IMR-90 (cell line): ENCODE results near the gene SRGAP2C.
"Not testable (repeated sequence)": the region's sequence is repeated elsewhere in the genome, so short reads cannot be mapped to it uniquely, and the experiment has no call there.

Experiments
- BHLHE40 ChIP-seq: fragments of 150-350 bp; IDR thresholded peaks from 2 replicates; pipeline ENCODE4 v1.6.1; 2016; ENCODE audit warnings: mild to moderate bottlenecking, low read depth, low read length
- POLR2A ChIP-seq: IDR thresholded peaks from 2 replicates; pipeline ENCODE4 v1.6.1; 2012; ENCODE audit warnings: mild to moderate bottlenecking, low read depth, low read length
- RAD21 ChIP-seq: IDR thresholded peaks from 2 replicates; pipeline ENCODE4 v1.6.1; 2012; ENCODE audit warnings: low read length, improper control_type of control experiment
- TF ChIP-seq, protein P1 (sequence below): conservative IDR thresholded peaks from 2 replicates; pipeline ENCODE4 v1.5.1; 2012; ENCODE audit warnings: mild to moderate bottlenecking, low read depth, low read length, improper control_type of control experiment
- TF ChIP-seq, protein P2 (sequence below): fragments of 150-350 bp; IDR thresholded peaks from 2 replicates; pipeline ENCODE4 v1.6.1; 2017; ENCODE audit warnings: mild to moderate bottlenecking, antibody characterized with exemption, low read length, low read depth

DNA sequence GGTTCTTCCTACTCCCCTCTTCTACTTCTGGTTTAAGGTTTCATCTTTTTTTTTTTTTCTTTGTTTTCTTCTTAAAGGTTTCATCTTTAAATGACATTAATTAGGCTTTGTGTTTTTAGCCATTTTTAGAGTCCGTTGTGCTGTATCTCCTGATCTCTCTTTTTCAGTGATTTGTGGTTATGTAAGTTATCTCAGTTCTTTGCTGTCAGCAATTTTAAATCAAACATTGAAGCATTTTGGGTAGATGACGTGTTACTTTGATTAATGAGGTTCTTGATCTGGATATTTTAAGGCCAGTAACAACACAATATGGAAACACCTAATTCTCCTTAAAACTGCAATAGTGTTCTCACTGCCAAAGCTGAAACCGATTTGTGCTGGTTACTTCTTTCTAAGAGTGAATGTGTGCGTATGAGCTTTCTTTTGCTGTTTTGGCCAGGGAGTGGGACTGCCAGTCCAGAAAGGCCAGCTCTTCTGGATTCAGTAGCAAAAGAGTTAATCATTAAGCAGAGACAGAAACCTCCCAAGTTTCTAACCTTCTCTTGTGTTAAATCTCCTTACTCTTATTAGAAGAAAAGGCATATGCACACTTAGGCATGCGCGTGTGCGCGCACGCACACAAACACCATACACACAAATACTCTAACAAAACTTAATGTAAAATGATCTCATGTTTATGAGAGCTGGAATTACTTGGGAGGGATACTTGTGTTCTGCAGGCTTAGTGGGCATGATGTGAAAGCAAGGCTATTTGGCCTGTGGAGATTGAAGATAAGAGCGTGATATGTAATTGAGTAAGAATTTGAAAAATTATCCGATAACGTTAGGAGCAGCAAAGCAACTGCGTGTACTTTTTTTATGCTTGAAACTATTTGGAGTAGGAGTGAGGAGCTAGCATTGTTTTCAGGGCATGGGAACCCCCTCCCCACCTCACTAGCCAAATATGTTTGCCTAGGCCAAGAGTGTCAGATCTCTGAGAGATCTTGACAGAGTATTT lies 16.5 kb downstream of the SRGAP2C start:
- not testable (repeated sequence) for TF ChIP-seq RAD21, POLR2A, BHLHE40
- TF ChIP-seq, protein P1, sequence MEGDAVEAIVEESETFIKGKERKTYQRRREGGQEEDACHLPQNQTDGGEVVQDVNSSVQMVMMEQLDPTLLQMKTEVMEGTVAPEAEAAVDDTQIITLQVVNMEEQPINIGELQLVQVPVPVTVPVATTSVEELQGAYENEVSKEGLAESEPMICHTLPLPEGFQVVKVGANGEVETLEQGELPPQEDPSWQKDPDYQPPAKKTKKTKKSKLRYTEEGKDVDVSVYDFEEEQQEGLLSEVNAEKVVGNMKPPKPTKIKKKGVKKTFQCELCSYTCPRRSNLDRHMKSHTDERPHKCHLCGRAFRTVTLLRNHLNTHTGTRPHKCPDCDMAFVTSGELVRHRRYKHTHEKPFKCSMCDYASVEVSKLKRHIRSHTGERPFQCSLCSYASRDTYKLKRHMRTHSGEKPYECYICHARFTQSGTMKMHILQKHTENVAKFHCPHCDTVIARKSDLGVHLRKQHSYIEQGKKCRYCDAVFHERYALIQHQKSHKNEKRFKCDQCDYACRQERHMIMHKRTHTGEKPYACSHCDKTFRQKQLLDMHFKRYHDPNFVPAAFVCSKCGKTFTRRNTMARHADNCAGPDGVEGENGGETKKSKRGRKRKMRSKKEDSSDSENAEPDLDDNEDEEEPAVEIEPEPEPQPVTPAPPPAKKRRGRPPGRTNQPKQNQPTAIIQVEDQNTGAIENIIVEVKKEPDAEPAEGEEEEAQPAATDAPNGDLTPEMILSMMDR = not testable (repeated sequence)
- TF ChIP-seq, protein P2, sequence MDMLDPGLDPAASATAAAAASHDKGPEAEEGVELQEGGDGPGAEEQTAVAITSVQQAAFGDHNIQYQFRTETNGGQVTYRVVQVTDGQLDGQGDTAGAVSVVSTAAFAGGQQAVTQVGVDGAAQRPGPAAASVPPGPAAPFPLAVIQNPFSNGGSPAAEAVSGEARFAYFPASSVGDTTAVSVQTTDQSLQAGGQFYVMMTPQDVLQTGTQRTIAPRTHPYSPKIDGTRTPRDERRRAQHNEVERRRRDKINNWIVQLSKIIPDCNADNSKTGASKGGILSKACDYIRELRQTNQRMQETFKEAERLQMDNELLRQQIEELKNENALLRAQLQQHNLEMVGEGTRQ = not testable (repeated sequence)
